ENCODE results near the gene RBL2.

Gene RBL2

GRCh38 chr16:53494636-53495035, 60.4 kb downstream of the RBL2 start:
- no peaks in the 10 kb centered on the region for H3K9me3 ChIP-seq (replicated peaks; ENCODE audit: low read length)
- no peaks in the 10 kb centered on the region for H3K27me3 ChIP-seq (ENCODE audit: control insufficient read depth, insufficient read depth, low read length)
- H3K4me1 ChIP-seq (ENCODE audit: control insufficient read depth, insufficient read depth, low read length): no peaks in the 10 kb centered on the region
- no peak overlapping the region for H3K9ac ChIP-seq (ENCODE audit: low read depth, low read length)
- peaks cover 50% of the 10 kb centered on the region for H3K36me3 ChIP-seq (ENCODE audit: insufficient read depth, low read length)
- H3K4me3 ChIP-seq (ENCODE audit: low read length): no peak overlapping the region
- no peak overlapping the region for H3K4me2 ChIP-seq (ENCODE audit: low read length)

GRCh38 chr16:53495325-53495724, 61.1 kb downstream of the RBL2 start:
- no peak overlapping the region for H3K9ac ChIP-seq (ENCODE audit: low read depth, low read length)
- no peaks in the 10 kb centered on the region for H3K4me1 ChIP-seq (ENCODE audit: control insufficient read depth, insufficient read depth, low read length)
- no peaks in the 10 kb centered on the region for H3K9me3 ChIP-seq (replicated peaks; ENCODE audit: low read length)
- no peak overlapping the region for H3K4me3 ChIP-seq (ENCODE audit: low read length)
- peaks cover 46% of the 10 kb centered on the region for H3K36me3 ChIP-seq (ENCODE audit: insufficient read depth, low read length)
- no peak overlapping the region for H3K4me2 ChIP-seq (ENCODE audit: low read length)
- H3K27me3 ChIP-seq (ENCODE audit: control insufficient read depth, insufficient read depth, low read length): no peaks in the 10 kb centered on the region

GRCh38 chr16:53498984-53499383, 64.7 kb downstream of the RBL2 start:
- H3K9ac ChIP-seq (ENCODE audit: low read depth, low read length): no peak overlapping the region
- no peaks in the 10 kb centered on the region for H3K9me3 ChIP-seq (replicated peaks; ENCODE audit: low read length)
- no peak overlapping the region for H3K4me3 ChIP-seq (ENCODE audit: low read length)
- no peak overlapping the region for H3K4me2 ChIP-seq (ENCODE audit: low read length)
- H3K27me3 ChIP-seq (ENCODE audit: control insufficient read depth, insufficient read depth, low read length): no peaks in the 10 kb centered on the region
- peaks cover 15% of the 10 kb centered on the region for H3K4me1 ChIP-seq (ENCODE audit: control insufficient read depth, insufficient read depth, low read length)
- peaks cover 24% of the 10 kb centered on the region for H3K36me3 ChIP-seq (ENCODE audit: insufficient read depth, low read length)

GRCh38 chr16:53501216-53501859, 67.1 kb downstream of the RBL2 start:
- Histone ChIP-seq H3K27me3 (ENCODE audit: control insufficient read depth, insufficient read depth, low read length) (no peaks in the 10 kb centered on the region), H3K36me3 (ENCODE audit: insufficient read depth, low read length) (peaks cover 5% of the 10 kb centered on the region), H3K4me3 (ENCODE audit: low read length) (peak overlapping the region; percentile 81), H3K9ac (ENCODE audit: low read depth, low read length) (no peak overlapping the region), H3K4me1 (ENCODE audit: control insufficient read depth, insufficient read depth, low read length) (peaks cover 26% of the 10 kb centered on the region), H3K4me2 (ENCODE audit: low read length) (peak overlapping the region; percentile 86), H3K9me3 (replicated peaks; ENCODE audit: low read length) (no peaks in the 10 kb centered on the region)

- peaks cover 26% of the 10 kb centered on the region for H3K4me1 ChIP-seq (ENCODE audit: control insufficient read depth, insufficient read depth, low read length)
- peak within 1 kb of the TSS; percentile 81 for H3K4me3 ChIP-seq (ENCODE audit: low read length)
- no peaks in the 10 kb centered on the region for H3K27me3 ChIP-seq (ENCODE audit: control insufficient read depth, insufficient read depth, low read length)
- H3K4me2 ChIP-seq (ENCODE audit: low read length): peak within 1 kb of the TSS; percentile 93
- peak within 1 kb of the TSS; percentile 77 for H3K9ac ChIP-seq (ENCODE audit: low read depth, low read length)
- no peaks in the 10 kb centered on the region for H3K9me3 ChIP-seq (replicated peaks; ENCODE audit: low read length)
- H3K36me3 ChIP-seq (ENCODE audit: insufficient read depth, low read length): no peaks in the 10 kb centered on the region
These were observed 68.3 kb downstream of the RBL2 start, which contains the start of gene AKTIP for GRCh38 chr16:53502331-53503269. Gene AKTIP, minus strand, starts transcription at chr16:53503209. Its CDS starts 2,950 bp downstream, at chr16:53500259.

GRCh38 chr16:53503270-53503923, 69.1 kb downstream of the RBL2 start:
- peak overlapping the region; percentile 93 for H3K4me2 ChIP-seq (ENCODE audit: low read length)
- H3K36me3 ChIP-seq (ENCODE audit: insufficient read depth, low read length): no peaks in the 10 kb centered on the region
- peaks cover 26% of the 10 kb centered on the region for H3K4me1 ChIP-seq (ENCODE audit: control insufficient read depth, insufficient read depth, low read length)
- H3K9me3 ChIP-seq (replicated peaks; ENCODE audit: low read length): no peaks in the 10 kb centered on the region
- H3K4me3 ChIP-seq (ENCODE audit: low read length): peak overlapping the region; percentile 76
- H3K27me3 ChIP-seq (ENCODE audit: control insufficient read depth, insufficient read depth, low read length): no peaks in the 10 kb centered on the region
- H3K9ac ChIP-seq (ENCODE audit: low read depth, low read length): peak overlapping the region; percentile 77

GRCh38 chr16:53503991-53504663, 69.9 kb downstream of the RBL2 start:
- no peaks in the 10 kb centered on the region for H3K9me3 ChIP-seq (replicated peaks; ENCODE audit: low read length)
- H3K9ac ChIP-seq (ENCODE audit: low read depth, low read length): peak overlapping the region; percentile 69
- peak overlapping the region; percentile 93 for H3K4me2 ChIP-seq (ENCODE audit: low read length)
- H3K36me3 ChIP-seq (ENCODE audit: insufficient read depth, low read length): no peaks in the 10 kb centered on the region
- no peaks in the 10 kb centered on the region for H3K27me3 ChIP-seq (ENCODE audit: control insufficient read depth, insufficient read depth, low read length)
- peaks cover 26% of the 10 kb centered on the region for H3K4me1 ChIP-seq (ENCODE audit: control insufficient read depth, insufficient read depth, low read length)
- peak overlapping the region; percentile 76 for H3K4me3 ChIP-seq (ENCODE audit: low read length)

GRCh38 chr16:53504665-53505064, 70.4 kb downstream of the RBL2 start:
- Histone ChIP-seq H3K27me3 (ENCODE audit: control insufficient read depth, insufficient read depth, low read length) (no peaks in the 10 kb centered on the region), H3K4me3 (ENCODE audit: low read length) (peak overlapping the region; percentile 76), H3K36me3 (ENCODE audit: insufficient read depth, low read length) (no peaks in the 10 kb centered on the region), H3K4me1 (ENCODE audit: control insufficient read depth, insufficient read depth, low read length) (peaks cover 28% of the 10 kb centered on the region), H3K9ac (ENCODE audit: low read depth, low read length) (peak overlapping the region; percentile 69), H3K9me3 (replicated peaks; ENCODE audit: low read length) (no peaks in the 10 kb centered on the region), H3K4me2 (ENCODE audit: low read length) (peak overlapping the region; percentile 93)

GRCh38 chr16:53506254-53506653, 72.0 kb downstream of the RBL2 start:
- H3K4me1 ChIP-seq (ENCODE audit: control insufficient read depth, insufficient read depth, low read length): peaks cover 31% of the 10 kb centered on the region
- H3K4me3 ChIP-seq (ENCODE audit: low read length): no peak overlapping the region
- no peak overlapping the region for H3K9ac ChIP-seq (ENCODE audit: low read depth, low read length)
- no peak overlapping the region for H3K4me2 ChIP-seq (ENCODE audit: low read length)
- H3K9me3 ChIP-seq (replicated peaks; ENCODE audit: low read length): no peaks in the 10 kb centered on the region
- H3K36me3 ChIP-seq (ENCODE audit: insufficient read depth, low read length): no peaks in the 10 kb centered on the region
- no peaks in the 10 kb centered on the region for H3K27me3 ChIP-seq (ENCODE audit: control insufficient read depth, insufficient read depth, low read length)

- Histone ChIP-seq H3K27me3 (ENCODE audit: control insufficient read depth, insufficient read depth, low read length) (no peaks in the 10 kb centered on the region), H3K36me3 (ENCODE audit: insufficient read depth, low read length) (no peaks in the 10 kb centered on the region), H3K4me3 (ENCODE audit: low read length) (no peak overlapping the region), H3K4me1 (ENCODE audit: control insufficient read depth, insufficient read depth, low read length) (peaks cover 21% of the 10 kb centered on the region), H3K4me2 (ENCODE audit: low read length) (no peak overlapping the region), H3K9ac (ENCODE audit: low read depth, low read length) (no peak overlapping the region), H3K9me3 (replicated peaks; ENCODE audit: low read length) (no peaks in the 10 kb centered on the region)
These were observed 73.4 kb downstream of the RBL2 start for GRCh38 chr16:53507464-53508179.
